Hematopoietic multipotent progenitor cell treated with erythropoietin and hydrocortisone succinate and interleukin-3 and kit ligand, for 17 days (in vitro differentiated cells): Measurements from ENCODE around the gene PIGZ.
A peak's percentile ranks its signal among the peaks of the same experiment; 100 is the strongest.

ENCODE experiments used
- DNase-seq: peaks from one replicate; pipeline ENCODE4 v3.0.0-alpha.2; 2015; ENCODE audit warnings: low spot score

The PIGZ gene

GRCh38 chr3:196979545-196979944 is 10.9 kb upstream of the PIGZ start:
- no peak for DNase-seq

DNA sequence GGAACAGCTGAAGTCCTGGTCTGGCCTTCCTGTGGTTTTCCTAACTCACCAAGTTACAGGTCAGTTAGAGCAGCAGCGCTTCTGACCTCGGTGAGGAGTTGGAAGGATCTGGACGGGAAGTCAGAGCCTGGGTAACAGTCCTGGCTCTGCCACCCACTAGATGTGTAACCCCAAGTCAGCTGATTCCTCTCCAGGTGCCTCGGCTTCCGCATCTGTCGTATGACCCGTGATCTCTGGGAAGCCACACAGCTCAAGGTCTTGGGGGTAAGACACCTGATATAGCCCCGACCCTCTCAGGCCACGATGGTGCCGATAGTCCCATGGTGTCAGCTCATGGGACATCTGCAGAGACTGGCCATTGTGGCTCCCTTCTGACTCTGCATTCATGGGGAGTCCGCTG is 8.3 kb upstream of the PIGZ start:
- no peak for DNase-seq

DNA sequence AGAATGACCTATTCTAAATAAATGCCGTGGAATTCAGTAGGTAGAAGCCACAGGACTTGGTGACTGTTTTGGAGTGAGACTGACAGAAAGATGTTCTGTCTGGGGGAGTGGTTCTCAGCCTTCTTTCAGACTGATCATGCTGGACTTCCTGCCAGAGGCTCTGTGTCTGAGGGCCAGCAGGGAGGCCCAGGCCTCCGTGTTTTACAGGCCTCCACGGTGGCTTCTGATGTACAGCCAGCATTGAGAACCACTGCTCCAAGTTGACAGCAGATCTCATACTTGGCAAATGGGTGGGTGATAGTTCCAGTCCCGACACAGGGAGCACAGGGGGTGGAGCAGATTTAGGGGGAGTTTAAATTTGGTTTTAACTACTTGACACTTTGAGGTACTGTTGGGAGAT is 6.7 kb upstream of the PIGZ start:
- no peak for DNase-seq

DNA sequence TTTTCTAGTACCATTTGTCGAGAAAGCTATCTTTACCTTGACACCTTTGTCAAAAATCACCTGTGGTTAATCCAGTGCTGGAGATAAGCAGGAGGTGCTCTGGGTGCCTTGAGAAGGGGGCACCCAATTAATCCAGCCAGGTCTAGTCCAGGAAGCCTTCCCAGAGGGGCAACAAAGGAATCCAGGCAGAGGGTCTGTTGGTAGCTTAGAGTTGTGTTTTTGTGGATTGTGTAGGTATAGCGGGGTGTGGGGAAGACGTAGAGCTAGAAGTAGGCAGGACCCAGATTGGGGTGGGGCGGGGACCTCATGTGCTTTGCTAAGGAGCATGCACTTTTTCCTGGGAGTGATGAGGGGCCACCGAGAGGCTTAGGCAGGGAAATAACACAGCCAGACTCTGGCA is 6.0 kb upstream of the PIGZ start:
- no peak for DNase-seq

DNA sequence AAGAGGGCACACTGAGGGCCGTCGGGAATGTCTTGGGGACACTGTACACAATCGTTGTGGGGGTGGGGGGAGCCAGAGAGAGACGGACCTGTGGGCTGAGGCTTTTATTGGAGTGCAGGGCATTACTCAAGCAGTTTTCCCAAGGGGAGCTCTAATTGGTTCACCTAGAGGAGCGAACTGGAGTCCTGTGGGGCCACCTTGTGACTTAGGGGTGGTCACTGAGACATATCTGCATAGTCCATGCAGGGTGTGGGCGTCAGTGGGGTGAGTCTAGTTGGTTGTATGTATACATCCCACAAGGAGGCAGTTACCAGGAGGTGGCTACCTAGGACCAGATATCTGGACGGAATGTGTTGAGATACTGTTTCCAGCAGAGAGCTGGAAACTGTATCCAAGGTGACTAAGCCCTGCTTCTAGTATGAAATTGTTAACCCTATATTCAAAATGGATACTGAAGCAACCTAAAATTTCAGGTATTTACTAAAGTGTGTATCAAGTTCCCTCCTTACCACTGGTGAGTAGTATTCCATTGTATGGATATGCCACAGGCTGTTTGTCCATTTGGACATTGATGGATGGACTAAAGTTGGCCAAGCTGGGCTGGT is 2.6 kb upstream of the PIGZ start:
- DNase-seq = peak; percentile 43

- DNase-seq = no peak
Observed at GRCh38 chr3:196970547-196971093, 2.0 kb upstream of the PIGZ start.

- DNase-seq = peak; percentile 65
Observed at GRCh38 chr3:196969660-196970546, 1.3 kb upstream of the PIGZ start.

GRCh38 chr3:196969134-196969659 is 564 bp upstream of the PIGZ start:
- DNase-seq = peak; percentile 7

DNA sequence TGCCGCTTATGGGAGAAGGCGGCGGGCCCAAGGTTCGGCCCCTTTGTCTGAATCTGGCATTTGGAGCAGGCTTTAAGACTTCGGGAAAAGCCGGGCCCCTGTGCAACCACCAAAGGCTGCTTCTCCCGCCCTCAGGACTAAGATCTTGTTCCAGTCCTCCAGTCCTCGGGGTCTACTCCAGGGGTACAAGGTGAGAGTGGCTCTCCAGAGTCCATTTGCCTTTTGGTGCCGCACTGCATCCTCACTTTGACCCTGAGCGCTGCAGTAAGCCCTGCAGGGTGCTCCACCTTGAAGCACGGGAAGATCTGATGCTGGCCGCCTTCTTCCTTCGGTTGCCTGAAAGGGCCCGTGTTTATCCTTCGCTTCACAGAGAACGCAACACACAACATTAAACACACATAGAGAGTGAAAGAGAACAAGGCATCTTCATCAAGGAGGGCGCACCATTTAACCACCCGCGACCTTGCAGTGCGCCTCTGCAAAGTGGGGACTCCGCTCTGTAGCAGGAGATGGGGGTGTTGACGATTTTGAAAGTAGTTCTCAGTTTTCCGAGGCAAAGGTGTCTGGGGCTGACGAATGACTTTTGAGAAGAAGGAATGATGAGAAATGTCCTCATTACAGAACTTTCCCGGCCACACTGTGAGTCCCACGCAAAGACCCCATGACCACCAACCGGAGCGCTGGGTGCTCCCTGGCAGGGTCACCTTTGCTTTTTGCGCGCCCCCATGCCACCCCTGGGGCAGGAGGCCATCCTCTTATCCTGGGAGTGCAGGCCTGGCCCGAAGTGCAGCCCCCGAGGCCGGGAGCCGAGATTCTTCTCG is 1.0 kb downstream of the PIGZ start:
- no peak for DNase-seq

- DNase-seq = no peak
Observed at GRCh38 chr3:196966526-196967401, 1.9 kb downstream of the PIGZ start.

DNA sequence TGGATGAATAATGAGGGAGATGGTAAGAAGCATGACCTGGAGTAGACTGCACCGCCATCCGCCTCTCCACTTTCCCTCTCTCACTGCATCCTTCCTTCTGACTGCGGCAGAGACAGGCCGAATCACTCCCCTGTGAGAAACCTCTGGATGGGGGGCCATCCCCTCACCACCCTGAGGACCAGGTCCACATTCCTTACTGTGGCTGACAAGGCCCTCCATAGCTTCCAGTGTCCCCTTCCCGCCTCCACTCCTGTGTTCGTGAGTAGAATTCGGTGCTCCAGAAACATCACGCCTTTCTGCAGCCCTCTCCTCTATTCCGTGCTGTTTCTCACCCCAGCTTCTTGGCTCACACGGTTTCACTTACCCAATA is 2.8 kb downstream of the PIGZ start:
- no peak for DNase-seq

- no peak for DNase-seq
Observed at GRCh38 chr3:196965112-196965803, 3.4 kb downstream of the PIGZ start.

DNA sequence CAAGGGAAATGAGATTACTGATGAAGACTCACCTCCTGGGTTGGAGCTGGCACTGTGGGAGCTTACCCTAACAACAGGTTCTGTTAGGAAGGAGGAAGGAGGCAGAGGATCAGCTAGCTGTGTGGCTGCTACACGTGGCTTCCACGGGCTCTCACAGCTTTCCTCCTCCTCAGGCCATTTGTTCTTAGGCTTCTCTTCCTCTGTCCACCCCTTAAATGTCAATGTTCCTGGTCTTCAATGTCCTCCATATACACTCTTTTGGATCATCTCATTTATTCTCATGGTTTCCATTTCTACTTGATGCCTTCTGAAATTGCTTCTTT is 5.0 kb downstream of the PIGZ start:
- no peak for DNase-seq

GRCh38 chr3:196962930-196963630 is 5.6 kb downstream of the PIGZ start:
- no peak for DNase-seq

DNA sequence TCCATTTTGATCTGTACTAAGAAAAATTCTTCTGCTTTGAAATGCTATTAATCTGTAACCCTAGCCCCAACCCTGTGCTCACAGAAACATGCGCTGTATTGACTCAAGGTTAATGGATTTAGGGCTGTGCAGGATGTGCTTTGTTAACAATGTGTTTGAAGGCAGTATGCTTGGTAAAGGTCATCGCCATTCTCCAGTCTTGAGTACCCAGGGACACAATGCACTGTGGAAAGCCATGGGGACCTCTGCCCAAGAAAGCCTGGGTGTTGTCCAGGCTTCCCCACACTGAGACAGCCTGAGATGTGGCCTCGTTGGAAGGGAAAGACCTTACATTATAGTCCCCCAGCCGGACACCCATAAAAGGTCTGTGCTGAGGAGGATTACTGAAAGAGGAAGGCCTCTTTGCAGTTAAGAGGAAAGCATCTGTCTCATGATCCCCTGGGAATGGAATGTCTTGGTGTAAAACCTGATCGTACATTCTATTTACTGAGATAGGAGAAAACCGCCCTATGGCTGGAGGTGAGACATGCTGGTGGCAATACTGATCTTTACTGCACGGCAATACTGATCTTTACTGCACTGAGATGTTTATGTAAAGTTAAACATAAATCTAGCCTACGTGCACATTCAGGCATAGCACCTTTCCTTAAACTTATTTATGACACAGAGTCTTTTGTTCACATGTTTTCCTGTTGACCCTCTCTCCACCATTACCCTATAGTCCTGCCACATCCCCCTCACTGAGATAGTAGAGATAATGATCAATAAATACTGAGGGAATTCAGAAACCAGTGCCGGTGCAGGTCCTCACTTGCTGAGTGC is 6.3 kb downstream of the PIGZ start:
- no peak for DNase-seq

- no peak for DNase-seq
Observed at GRCh38 chr3:196954832-196955231, 13.8 kb downstream of the PIGZ start.

DNA sequence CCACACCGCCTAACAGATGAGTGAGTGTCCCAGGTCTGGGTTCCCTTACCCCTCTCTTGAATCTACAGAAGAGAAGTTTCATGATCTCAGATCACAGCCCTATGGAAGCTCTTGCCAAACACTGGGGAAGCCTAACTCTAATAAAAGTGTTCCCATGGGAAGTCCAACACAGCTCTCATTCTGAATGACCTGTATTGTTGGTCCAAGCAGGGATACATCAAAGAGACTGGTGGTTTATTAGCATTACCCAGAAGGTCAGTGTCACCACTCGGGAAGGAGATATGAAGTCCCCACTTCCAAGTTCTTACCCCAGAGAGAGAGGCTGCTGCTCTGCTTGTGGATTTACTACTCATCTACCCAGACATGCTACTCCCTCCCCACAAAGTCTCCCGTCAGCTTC is 17.3 kb downstream of the PIGZ start:
- no peak for DNase-seq

GRCh38 chr3:196949750-196950149 is 18.9 kb downstream of the PIGZ start:
- no peak for DNase-seq

GRCh38 chr3:196949285-196949619 is 19.4 kb downstream of the PIGZ start:
- DNase-seq = no peak
